ENCODE results near the gene COPS8.

DNA sequence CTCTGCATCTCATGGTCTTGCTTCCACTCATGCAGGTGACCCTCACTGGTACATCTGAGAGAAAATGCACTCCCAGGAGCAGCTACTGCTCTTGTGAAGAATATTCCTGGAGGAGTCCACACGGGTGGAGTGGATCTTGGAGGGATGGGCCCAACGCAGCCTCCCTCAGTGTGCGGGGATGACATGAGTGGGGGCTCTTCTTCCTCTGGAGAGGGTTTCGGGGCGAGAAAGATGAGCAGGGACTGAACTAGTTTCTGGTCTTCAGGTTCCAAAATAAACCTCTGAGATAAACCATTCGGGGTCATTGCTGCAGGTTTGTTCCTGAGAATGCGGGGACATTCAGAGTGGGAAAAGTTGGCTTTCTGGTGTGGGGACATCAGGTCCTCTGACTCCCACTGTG, 39.1 kb downstream of the COPS8 start:
- TF ChIP-seq, protein P1, sequence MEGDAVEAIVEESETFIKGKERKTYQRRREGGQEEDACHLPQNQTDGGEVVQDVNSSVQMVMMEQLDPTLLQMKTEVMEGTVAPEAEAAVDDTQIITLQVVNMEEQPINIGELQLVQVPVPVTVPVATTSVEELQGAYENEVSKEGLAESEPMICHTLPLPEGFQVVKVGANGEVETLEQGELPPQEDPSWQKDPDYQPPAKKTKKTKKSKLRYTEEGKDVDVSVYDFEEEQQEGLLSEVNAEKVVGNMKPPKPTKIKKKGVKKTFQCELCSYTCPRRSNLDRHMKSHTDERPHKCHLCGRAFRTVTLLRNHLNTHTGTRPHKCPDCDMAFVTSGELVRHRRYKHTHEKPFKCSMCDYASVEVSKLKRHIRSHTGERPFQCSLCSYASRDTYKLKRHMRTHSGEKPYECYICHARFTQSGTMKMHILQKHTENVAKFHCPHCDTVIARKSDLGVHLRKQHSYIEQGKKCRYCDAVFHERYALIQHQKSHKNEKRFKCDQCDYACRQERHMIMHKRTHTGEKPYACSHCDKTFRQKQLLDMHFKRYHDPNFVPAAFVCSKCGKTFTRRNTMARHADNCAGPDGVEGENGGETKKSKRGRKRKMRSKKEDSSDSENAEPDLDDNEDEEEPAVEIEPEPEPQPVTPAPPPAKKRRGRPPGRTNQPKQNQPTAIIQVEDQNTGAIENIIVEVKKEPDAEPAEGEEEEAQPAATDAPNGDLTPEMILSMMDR (conservative IDR thresholded peaks at IDR 0.05; ENCODE audit: low read depth, low read length): no peak
- TF ChIP-seq POLR2A (IDR thresholded peaks at IDR 0.05; ENCODE audit: low read depth, low read length): no peak
- TF ChIP-seq, protein P2, sequence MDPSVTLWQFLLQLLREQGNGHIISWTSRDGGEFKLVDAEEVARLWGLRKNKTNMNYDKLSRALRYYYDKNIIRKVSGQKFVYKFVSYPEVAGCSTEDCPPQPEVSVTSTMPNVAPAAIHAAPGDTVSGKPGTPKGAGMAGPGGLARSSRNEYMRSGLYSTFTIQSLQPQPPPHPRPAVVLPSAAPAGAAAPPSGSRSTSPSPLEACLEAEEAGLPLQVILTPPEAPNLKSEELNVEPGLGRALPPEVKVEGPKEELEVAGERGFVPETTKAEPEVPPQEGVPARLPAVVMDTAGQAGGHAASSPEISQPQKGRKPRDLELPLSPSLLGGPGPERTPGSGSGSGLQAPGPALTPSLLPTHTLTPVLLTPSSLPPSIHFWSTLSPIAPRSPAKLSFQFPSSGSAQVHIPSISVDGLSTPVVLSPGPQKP (IDR thresholded peaks at IDR 0.05; ENCODE audit: borderline replicate concordance, low read depth, low read length): no peak
- no peak for TF ChIP-seq CEBPB (IDR thresholded peaks at IDR 0.05; ENCODE audit: low read depth, low read length)
- TF ChIP-seq RAD21 (IDR thresholded peaks at IDR 0.05; ENCODE audit: low read length): no peak
- no peak for TF ChIP-seq MAFK (IDR thresholded peaks at IDR 0.05; ENCODE audit: low read depth, low read length)
- TF ChIP-seq SMC3 (IDR thresholded peaks at IDR 0.05; ENCODE audit: low read depth, low read length): no peak
- no peak for TF ChIP-seq NFE2L2 (IDR thresholded peaks at IDR 0.05; ENCODE audit: low read depth, low read length)
